GM21737 (cell line): ENCODE data around the gene REV3L.
"Not testable (repeated sequence)": the region's sequence is repeated elsewhere in the genome, so short reads cannot be mapped to it uniquely, and the experiment has no call there.

Experiments used
- ATAC-seq: cut with Tn5 transposase; IDR thresholded peaks from one replicate; pipeline ENCODE4 v1.9.1; 2021; ENCODE audit warnings: mild to moderate bottlenecking, moderate library complexity; ENCODE audit not compliant: unreplicated experiment

The REV3L gene

GRCh38 chr6:111499269-111499793 is 16.3 kb upstream of the REV3L start:
- ATAC-seq: no peak

GRCh38 chr6:111494951-111495635 is 12.1 kb upstream of the REV3L start:
- no peak for ATAC-seq

DNA sequence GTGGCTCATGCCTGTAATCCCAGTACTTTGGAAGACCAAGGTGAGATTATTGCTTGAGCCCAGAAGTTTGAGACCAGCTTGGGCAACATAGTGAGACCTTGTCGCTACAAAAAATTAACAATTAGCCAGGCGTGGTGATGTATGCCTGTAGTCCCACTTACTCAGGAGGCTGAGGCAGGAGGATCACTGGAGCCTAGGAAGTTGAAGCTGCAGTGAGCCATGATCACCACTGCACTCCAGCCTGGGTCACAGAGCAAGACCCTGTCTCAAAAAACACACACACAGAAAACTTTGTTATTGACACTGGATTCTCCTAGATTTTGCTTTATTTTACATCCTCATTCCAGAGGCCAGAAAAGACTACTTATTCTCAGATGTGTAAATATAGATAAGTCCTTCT is 9.5 kb upstream of the REV3L start:
- ATAC-seq: no peak

DNA sequence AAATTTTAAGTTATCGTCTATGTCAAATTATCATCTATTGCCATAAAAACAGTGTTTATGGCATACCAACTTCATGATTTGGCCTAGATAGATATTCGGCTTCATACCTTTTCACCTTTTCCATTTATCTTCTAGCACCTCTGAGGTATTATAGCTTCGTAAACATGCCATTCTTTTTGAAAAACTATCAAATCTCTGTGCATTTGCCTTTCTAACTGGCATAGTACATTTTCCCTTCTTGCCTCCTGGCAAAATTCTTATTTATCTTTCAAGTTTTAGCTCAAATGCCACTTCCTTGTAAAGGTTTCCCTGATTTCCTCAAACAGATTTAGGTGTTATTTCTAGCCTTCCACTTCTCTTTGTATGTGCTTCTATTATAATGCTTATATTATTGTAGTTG is 7.0 kb upstream of the REV3L start:
- ATAC-seq: no peak

GRCh38 chr6:111487661-111488060 is 4.6 kb upstream of the REV3L start:
- ATAC-seq: no peak

DNA sequence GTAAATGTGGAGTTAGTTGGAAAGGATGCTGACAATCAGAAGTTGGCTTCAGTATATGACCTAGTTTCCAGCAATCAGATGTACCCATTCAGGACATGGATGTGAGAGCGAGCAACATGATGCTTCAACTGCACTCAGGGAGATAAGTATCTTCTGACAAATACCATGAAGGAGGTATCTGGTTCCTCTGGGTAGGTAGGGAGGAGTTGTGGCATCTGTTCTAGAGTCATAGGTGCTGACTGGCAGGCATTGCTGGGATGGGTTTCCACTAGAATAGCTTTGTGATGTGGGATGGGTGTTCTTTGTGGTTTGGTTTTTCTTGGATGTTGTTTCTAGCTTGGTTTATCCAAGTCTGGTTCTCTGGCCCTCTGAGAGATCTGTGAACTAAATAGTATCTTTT is 3.9 kb upstream of the REV3L start:
- no peak for ATAC-seq

GRCh38 chr6:111486475-111486874 is 3.5 kb upstream of the REV3L start:
- no peak for ATAC-seq

GRCh38 chr6:111485342-111485741 is 2.3 kb upstream of the REV3L start:
- ATAC-seq: no peak

DNA sequence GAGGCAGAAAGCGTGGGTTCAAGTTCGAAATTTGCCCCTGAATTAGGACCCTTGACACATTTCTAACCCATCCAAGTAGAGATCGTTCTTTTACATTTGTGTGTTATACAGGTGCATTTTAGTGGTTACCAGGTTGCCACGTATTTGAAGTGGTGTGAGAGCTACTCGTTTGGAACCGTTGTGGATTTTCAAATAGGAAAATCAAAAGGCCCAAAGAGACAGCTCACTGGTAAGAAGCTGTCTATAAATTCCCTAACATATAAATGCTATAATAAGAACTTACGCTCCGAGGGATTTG is 1.6 kb upstream of the REV3L start:
- no peak for ATAC-seq

DNA sequence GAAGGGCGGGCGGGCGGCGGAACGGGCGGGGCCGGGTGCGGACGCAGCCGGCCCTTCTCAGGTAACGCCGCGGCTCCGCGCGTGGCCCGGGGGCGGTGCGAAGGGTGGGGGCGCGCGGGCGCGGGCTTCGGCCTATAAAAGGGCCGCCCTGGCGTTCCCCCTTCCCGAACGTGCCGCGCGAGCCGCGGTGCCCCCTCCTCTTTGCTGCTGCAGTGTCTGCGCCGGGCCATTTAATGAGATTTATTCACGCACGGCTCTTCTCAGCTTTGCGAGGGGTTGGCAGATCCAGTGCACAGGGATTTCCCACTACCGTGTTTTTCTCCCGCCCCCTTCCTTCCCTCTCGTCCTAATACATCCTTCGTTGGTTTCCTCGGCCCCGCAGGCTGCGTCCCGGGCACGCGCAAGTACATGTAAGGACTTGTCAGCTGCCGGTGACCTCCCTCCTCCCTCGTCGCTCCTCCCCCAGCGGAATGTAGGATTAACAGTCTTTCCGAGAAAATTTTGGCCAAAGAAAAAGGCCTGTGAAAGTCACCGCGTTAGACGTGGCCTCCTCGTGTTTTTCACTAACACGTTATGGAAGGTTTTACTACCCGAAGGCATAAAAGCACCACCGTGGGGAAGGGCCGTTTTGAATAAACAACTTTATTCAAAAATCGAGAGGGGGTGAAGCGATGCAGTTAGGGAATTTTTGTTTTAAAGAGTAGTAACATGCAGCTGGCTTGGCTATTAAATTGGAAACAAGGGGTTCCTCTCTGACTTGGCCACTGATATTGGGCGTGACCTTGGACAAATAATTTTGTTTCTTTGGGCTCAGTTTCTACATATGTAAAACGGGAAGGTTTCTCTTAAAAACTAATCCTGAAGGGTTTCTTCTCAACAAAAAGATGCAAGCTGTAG is 966 bp upstream of the REV3L start:
- peak; percentile 54 for ATAC-seq

GRCh38 chr6:111482188-111482958 is 645 bp downstream of the REV3L start:
- ATAC-seq: peak; percentile 19

DNA sequence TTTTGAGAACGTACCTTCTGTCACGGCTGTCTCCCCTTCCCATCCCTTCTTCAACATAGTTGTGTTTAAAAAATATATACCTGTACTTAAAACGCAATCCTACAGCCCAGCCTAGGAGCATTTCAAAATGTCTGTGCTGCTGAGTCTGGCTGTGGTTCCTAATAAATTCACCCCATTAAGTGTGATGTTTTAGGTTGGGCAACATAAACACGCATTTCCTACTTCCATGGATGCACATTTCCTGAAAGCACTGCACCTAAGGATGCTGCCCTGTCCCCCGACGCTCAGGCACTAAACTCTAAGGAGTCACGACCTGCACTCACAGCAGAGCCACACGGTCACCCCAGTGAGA is 1.2 kb downstream of the REV3L start:
- no peak for ATAC-seq

- ATAC-seq: no peak
Observed at GRCh38 chr6:111480988-111481822, 1.8 kb downstream of the REV3L start.

- ATAC-seq: no peak
Observed at GRCh38 chr6:111478749-111479148, 4.3 kb downstream of the REV3L start.

DNA sequence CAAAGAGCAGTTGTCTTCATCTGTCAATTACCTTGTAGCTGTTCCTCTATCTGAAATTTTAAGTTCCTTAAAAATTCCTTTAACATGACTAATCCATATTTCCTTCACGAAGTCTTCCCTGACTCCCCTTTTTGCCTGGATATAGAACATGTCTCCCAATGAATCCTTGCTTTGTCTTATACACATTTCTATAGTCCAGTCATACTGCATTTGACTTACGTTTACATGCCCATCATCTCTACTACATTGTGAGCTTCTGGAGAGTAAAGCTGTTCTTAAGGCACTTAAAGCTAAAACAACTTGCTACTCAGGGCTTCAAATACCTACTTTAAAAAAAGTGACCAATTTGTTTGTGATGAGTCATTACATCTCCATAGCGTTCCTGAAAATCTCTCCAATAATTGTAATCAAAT is 4.9 kb downstream of the REV3L start:
- ATAC-seq: no peak

- ATAC-seq: no peak
Observed at GRCh38 chr6:111477481-111477938, 5.5 kb downstream of the REV3L start.

DNA sequence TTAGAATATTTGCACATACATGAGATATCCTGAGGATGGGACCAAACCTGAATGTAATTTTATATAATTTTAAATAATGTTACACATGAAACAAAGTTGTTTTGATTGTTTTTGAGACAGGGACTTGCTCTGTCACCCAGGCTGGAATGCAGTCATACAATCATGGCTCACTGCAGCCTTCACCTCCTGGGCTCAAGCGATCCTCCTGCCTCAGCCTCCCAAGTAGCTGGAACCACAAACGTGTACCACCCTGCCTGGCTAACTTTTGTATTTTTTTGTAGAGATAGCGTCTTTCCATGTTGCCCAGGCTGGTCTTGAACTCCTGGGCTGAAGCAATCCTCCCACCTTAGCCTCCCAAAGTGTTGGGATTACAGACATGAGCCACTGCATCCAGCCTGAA is 7.0 kb downstream of the REV3L start:
- ATAC-seq: not testable (repeated sequence)

DNA sequence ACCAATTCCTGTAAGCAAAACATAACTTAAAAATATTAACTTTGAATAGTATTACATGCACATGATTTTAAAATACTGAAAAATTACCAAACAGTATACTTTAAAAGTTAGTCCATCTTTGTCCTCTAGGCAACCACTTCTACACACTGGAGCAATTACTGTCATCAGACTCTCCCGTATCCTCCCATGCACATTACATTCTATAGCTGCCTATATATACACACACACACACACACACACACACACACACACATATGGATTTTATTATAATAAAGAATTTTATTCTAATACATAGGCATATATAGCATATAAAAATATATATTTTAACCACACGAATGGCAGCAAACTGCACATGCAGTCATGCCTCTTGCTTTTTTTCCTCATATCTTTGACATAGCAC is 8.2 kb downstream of the REV3L start:
- no peak for ATAC-seq

- no peak for ATAC-seq
Observed at GRCh38 chr6:111474106-111474505, 8.9 kb downstream of the REV3L start.

DNA sequence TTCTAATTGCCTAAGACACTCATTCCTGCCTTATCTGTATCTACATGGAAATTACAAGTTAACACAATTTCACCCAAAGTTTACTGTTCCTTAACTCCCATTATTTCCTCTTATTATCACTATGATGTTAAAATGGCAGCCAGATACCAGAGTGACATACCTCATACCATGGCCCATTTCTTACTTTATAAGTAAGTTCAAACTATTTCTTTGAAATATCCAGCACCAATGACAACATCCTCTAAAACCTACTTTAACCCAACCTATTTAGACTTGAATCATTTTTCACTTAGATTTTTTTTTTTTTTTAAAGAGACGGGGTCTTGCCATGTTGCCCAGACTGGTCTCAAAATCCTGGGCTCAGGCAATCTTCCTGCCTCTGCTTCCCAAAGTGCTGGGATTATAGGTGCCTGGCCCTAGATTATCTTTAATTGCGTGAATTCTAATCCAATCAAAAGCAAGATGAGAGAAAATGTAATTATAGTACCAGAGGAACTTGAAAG is 10.0 kb downstream of the REV3L start:
- no peak for ATAC-seq
